Choroid plexus epithelial cell (primary cell): ENCODE data around the gene ADRA2C.

Experiments
- DNase-seq: peaks from one replicate; pipeline ENCODE4 v3.0.0-alpha.2; 2010; ENCODE audit warnings: low read depth
- H3K4me3 ChIP-seq: 2 replicates; pipeline ENCODE4 v1.5.1; 2011; ENCODE audit warnings: low read depth, mild to moderate bottlenecking, control low read depth, low read length, moderate library complexity
- TF ChIP-seq, protein P1 (sequence below): conservative IDR thresholded peaks from 2 replicates; pipeline ENCODE4 v1.5.1; 2011; ENCODE audit warnings: low read depth, mild to moderate bottlenecking, control low read depth, inconsistent platforms, low read length, moderate library complexity

Gene ADRA2C

DNA sequence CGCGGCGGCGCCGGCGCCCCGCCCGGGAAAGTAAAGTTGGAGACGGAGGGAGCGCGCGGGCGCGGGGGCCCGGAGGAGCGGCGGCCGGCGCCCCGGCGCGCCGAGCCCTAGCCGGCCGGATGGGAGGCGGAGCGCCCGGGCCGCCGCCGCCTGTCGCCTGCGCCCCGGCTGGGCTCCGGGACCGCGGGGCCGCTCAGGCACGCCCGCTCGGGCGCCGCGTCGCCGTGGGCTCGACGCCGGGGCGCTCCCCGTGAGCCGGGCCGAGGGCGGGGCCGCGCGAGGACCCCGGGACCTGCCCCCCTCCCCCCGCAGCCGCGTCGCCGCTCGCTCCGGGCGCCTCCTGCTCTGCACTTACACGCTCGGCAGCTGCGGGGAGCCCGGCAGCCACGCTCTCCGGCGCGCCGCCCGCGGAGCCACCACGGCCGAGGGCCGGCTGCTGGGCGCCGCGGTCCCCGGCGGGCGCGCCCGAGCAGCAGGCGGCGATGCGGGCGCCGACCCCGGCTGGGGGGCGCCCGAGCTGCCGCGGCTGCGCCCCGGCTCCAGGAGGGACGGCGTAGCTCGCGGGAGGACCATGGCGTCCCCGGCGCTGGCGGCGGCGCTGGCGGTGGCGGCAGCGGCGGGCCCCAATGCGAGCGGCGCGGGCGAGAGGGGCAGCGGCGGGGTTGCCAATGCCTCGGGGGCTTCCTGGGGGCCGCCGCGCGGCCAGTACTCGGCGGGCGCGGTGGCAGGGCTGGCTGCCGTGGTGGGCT, at the start of gene ADRA2C:
ADRA2C (plus strand) TSS at position 350 of the 749 bp plus-strand sequence; CDS start at position 572, 222 bp downstream.
- TF ChIP-seq, protein P1, sequence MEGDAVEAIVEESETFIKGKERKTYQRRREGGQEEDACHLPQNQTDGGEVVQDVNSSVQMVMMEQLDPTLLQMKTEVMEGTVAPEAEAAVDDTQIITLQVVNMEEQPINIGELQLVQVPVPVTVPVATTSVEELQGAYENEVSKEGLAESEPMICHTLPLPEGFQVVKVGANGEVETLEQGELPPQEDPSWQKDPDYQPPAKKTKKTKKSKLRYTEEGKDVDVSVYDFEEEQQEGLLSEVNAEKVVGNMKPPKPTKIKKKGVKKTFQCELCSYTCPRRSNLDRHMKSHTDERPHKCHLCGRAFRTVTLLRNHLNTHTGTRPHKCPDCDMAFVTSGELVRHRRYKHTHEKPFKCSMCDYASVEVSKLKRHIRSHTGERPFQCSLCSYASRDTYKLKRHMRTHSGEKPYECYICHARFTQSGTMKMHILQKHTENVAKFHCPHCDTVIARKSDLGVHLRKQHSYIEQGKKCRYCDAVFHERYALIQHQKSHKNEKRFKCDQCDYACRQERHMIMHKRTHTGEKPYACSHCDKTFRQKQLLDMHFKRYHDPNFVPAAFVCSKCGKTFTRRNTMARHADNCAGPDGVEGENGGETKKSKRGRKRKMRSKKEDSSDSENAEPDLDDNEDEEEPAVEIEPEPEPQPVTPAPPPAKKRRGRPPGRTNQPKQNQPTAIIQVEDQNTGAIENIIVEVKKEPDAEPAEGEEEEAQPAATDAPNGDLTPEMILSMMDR = no peak
- peak within 1 kb of the TSS; percentile 24 for H3K4me3 ChIP-seq
- DNase-seq = peak; percentile 6

DNA sequence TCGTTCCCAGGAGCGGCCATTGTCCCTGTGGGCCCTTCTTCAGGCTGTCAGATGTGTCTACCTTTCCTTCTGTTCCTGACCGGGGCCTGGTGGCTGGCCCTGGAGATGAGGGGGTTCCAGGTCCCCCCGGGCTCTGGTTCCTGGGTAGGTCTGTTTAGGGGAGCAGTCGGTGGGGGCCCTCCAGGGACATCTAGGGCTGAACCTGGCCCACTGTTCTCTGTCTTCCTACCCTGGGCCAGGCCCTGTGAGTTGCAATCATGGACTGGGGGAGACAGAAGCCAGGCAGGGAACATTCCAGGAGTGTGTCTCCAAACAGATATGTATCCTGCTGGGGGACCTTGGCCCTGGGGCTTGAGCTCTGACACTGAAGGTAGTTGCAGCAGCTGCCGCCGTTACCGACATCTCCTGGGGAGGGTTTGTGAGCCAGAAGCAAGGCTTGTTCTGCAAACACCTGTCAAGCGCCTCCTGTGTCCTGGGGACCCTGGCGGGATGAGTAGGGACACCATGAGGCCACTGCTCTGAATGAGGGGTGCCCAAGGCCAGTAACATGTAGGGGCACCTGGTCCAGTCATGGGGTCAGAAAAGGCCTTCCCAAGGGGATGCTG, 49.5 kb upstream of the ADRA2C start:
- DNase-seq = no peak
- TF ChIP-seq, protein P1 = no peak
- no peak overlapping the region for H3K4me3 ChIP-seq

DNA sequence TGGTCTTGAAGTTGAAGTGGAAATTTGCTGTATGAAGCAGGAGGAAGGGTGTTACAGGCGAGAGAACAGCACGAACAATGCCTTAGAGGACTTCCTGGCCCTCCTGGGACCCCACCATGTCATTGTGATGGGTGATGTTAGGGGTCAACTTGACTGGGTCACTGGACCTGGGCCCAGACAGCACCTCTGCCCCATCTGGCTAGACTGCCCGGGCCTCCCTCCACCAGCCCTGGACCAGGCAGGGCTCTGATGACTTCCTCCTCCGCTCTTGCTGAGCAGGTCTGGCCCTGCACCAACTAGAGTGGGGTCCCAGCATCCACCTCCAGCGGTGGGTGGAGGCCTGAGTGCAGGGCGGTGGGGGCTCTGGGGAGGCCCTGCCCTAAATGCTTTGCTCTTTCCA, 48.9 kb upstream of the ADRA2C start:
- no peak overlapping the region for H3K4me3 ChIP-seq
- DNase-seq = no peak
- TF ChIP-seq, protein P1 = no peak

DNA sequence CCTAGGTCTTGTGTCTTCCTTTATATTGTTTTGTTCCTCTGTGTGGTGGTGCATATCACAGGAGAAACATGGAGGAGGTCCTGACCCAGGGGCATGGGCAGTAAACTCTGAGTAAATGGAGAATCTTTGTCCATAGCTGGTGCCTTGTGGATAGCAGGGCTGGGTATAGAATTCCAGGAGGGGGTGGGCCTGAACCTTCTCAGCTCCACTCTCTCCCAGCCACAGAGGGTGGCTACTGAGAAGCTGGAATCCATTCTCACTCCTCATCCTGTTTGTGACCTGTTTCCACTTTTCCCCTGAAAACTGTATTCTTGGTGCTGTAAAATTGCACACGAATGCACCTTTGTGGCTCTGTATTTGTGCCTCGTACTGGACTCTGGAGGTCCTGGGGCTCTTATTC, 47.7 kb upstream of the ADRA2C start:
- no peak for DNase-seq
- no peak overlapping the region for H3K4me3 ChIP-seq
- TF ChIP-seq, protein P1 = no peak

DNA sequence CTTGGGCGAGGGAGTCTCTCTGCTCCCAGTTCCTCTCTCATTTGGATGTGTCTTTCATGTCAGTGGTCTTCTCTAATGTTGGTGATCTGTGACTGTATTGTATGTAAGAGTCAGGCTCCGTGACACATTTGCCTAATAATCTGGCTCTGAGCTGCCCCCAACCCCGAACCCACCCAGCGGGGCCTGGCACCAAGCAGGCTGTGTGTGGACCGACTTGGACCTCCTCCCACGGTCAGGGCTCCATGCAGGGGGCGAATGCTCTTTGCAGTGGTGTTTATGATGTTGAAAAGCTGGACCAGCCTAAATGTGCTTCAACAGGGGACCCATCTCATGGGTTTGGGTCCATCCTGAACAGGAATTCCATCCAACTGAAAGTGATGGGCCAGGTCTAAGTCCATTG, 47.0 kb upstream of the ADRA2C start:
- no peak for DNase-seq
- TF ChIP-seq, protein P1 = no peak
- no peak overlapping the region for H3K4me3 ChIP-seq

DNA sequence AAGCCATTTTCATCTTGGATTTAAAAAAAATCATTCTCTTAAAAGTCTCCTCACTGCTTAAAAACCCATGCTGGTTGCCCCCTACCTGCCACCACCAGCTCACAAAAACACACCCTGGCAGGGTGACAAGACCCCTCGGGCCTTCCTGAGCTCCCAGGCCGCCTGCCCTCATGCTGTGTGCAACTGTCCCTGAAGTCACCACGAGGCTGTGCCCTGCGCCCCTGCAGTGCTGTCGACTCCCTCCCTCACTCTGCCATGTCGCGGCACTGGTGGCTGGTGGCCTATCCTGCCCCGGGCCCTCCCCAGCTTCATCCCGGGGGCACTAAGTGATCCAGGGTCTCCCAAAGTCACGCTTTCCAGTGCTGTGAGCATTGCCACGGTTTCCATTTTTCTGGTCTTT, 46.3 kb upstream of the ADRA2C start:
- DNase-seq = no peak
- H3K4me3 ChIP-seq = no peak overlapping the region
- TF ChIP-seq, protein P1 = no peak

DNA sequence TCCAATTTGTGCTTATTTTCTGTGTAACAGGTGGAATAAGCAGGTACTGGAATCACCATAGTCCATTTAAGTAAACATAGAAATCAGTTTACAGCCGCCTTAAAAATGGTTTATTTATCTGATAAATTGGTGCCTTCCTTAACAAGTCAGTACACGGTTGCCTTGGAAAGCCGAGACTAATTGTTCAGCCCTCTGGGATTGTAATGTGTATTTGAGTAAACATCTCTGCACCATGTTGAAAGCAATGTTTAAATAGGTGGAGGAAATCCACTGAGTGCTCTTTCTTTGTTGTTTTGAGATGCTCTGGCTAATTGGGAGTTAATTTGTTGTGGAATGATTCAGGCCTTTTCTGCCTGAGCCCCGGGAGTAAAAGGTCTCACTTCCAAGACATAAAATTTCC, 45.7 kb upstream of the ADRA2C start:
- DNase-seq = no peak
- H3K4me3 ChIP-seq = no peak overlapping the region
- TF ChIP-seq, protein P1 = no peak
